Astrocyte of the hippocampus (primary cell): ENCODE results near the gene AFF3.

Experiments used
- DNase-seq: peaks from one replicate; pipeline ENCODE4 v3.0.0; 2011; ENCODE audit warnings: low read depth, low spot score

AFF3 gene

GRCh38 chr2:99640635-99641151 is 501.7 kb downstream of the AFF3 start:
- DNase-seq: peak; percentile 78

GRCh38 chr2:99638791-99639190 is 503.6 kb downstream of the AFF3 start:
- no peak for DNase-seq

GRCh38 chr2:99637159-99637697 is 505.2 kb downstream of the AFF3 start:
- DNase-seq: no peak

- DNase-seq: peak; percentile 49
These were observed 506.0 kb downstream of the AFF3 start for GRCh38 chr2:99636144-99637034.

GRCh38 chr2:99635710-99636109 is 506.7 kb downstream of the AFF3 start:
- DNase-seq: no peak

GRCh38 chr2:99634234-99634633 is 508.2 kb downstream of the AFF3 start:
- DNase-seq: no peak

GRCh38 chr2:99631700-99632099 is 510.7 kb downstream of the AFF3 start:
- no peak for DNase-seq

GRCh38 chr2:99629320-99629719 is 513.1 kb downstream of the AFF3 start:
- no peak for DNase-seq

GRCh38 chr2:99626158-99626557 is 516.2 kb downstream of the AFF3 start:
- no peak for DNase-seq

GRCh38 chr2:99624677-99625076 is 517.7 kb downstream of the AFF3 start:
- DNase-seq: no peak

GRCh38 chr2:99623613-99624012 is 518.8 kb downstream of the AFF3 start:
- no peak for DNase-seq

GRCh38 chr2:99623035-99623434 is 519.4 kb downstream of the AFF3 start:
- DNase-seq: no peak

- DNase-seq: no peak
These were observed 519.9 kb downstream of the AFF3 start for GRCh38 chr2:99622534-99622933.

- no peak for DNase-seq
These were observed 520.6 kb downstream of the AFF3 start for GRCh38 chr2:99621774-99622173.

- DNase-seq: no peak
These were observed 521.3 kb downstream of the AFF3 start for GRCh38 chr2:99621106-99621505.

GRCh38 chr2:99619151-99619550 is 523.2 kb downstream of the AFF3 start:
- DNase-seq: no peak

- DNase-seq: no peak
These were observed 523.8 kb downstream of the AFF3 start for GRCh38 chr2:99618579-99619097.

- no peak for DNase-seq
These were observed 524.6 kb downstream of the AFF3 start for GRCh38 chr2:99617811-99618210.

GRCh38 chr2:99615247-99615771 is 527.1 kb downstream of the AFF3 start:
- no peak for DNase-seq

GRCh38 chr2:99613980-99614379 is 528.4 kb downstream of the AFF3 start:
- no peak for DNase-seq

GRCh38 chr2:99611786-99612185 is 530.6 kb downstream of the AFF3 start:
- DNase-seq: no peak

- no peak for DNase-seq
These were observed 531.4 kb downstream of the AFF3 start for GRCh38 chr2:99611034-99611433.
